Uterus (tissue), 4 donors: ENCODE measurements around the gene PRKCI. TPM values are rescaled to one million over a fixed set of nuclear protein-coding genes. Genes with fewer than 3 reads are reported as not detected.

ENCODE experiments used
- DNase-seq, 2 donors: peaks; one replicate each; pipeline ENCODE4 v3.0.0-alpha.2; 2019 to 2020
- H3K27ac ChIP-seq, 2 donors: fragments of 200-600 bp; sonication (generic); 1 replicate in 1 of 2; 2 replicates in 1 of 2; pipeline ENCODE4 v1.5.1; 2016 to 2018
- H3K27me3 ChIP-seq, 2 donors: fragments of 200-600 bp; sonication (generic); one replicate each; pipeline ENCODE4 v1.5.1; 2018 to 2019; ENCODE audit warnings: control low read depth in 1 of 2
- H3K36me3 ChIP-seq, 2 donors: fragments of 200-600 bp; sonication (generic); one replicate each; pipeline ENCODE4 v1.5.1; 2019; ENCODE audit warnings: control low read depth in 1 of 2
- H3K4me1 ChIP-seq, 2 donors: fragments of 200-600 bp; sonication (generic); one replicate each; pipeline ENCODE4 v1.5.1; 2018 to 2019; ENCODE audit warnings: control low read depth in 1 of 2
- H3K4me3 ChIP-seq, 2 donors: fragments of 200-600 bp; sonication (generic); 1 replicate in 1 of 2; 2 replicates in 1 of 2; pipeline ENCODE4 v1.5.1; 2018 to 2019; ENCODE audit warnings: mild to moderate bottlenecking in 1 of 2
- H3K9me3 ChIP-seq, 2 donors: fragments of 200-600 bp; sonication (generic); one replicate each; pipeline ENCODE4 v1.5.1; 2019; ENCODE audit warnings: control low read depth in 1 of 2
- CTCF ChIP-seq, 4 experiments: fragments of 200-600 bp in 2 of 4; fragments of 450-650 bp in 2 of 4; sonication (generic) in 2 of 4; IDR thresholded peaks; one replicate each; pipeline ENCODE4 v1.5.1; 2016 to 2019; ENCODE audit warnings: antibody characterized with exemption in 4 of 4, mild to moderate bottlenecking in 2 of 4, moderate library complexity in 1 of 4
- POLR2A ChIP-seq, 2 donors: fragments of 450-650 bp; IDR thresholded peaks; one replicate each; pipeline ENCODE4 v1.6.1; 2016; ENCODE audit warnings: antibody characterized with exemption in 2 of 2, mild to moderate bottlenecking in 1 of 2, moderate library complexity in 1 of 2
- intact Hi-C: fragments of 100-400 bp; cut with DNase I; formaldehyde crosslinking; loops from one replicate; pipeline ENCODE4 v1.15.1; 2023; ENCODE audit warnings: low total_unique reads
- total RNA-seq, 4 donors: library from RNA; depleted of rRNA in 3 of 4; stranded (reverse); fragments of >200 nt in 3 of 4; gene quantifications; one replicate each; pipeline versions ENCODE4 v1.1.0 to v1.2.4, GENCODE V29; 2014 to 2023
- donor health status: DM: yes; HTN: yes; CAD: no.

Gene PRKCI
- total RNA-seq, 4 donors from 2014 or later: 14.9 to 84.9 (median 40.6) TPM

GRCh38 chr3:170207717-170208116 lies 14.5 kb upstream of the PRKCI start:
- no peak for DNase-seq
- Histone ChIP-seq H3K27me3 (no peaks in the 10 kb centered on the region), H3K9me3 (no peaks in the 10 kb centered on the region), H3K4me3 (no peak overlapping the region), H3K36me3 (no peaks in the 10 kb centered on the region), H3K4me1 (no peaks in the 10 kb centered on the region), H3K27ac (no peak overlapping the region)
- intact Hi-C loops: no loop called here
- TF ChIP-seq CTCF (IDR thresholded peaks at IDR 0.05) (no peak), POLR2A (IDR thresholded peaks at IDR 0.05) (no peak)

- intact Hi-C loops: no loop called here
- no peaks in the 10 kb centered on the region for H3K36me3 ChIP-seq
- H3K9me3 ChIP-seq: no peaks in the 10 kb centered on the region
- no peaks in the 10 kb centered on the region for H3K4me1 ChIP-seq
- no peak overlapping the region for H3K27ac ChIP-seq
- no peak for DNase-seq
- H3K27me3 ChIP-seq: no peaks in the 10 kb centered on the region
- no peak overlapping the region for H3K4me3 ChIP-seq
- TF ChIP-seq POLR2A (IDR thresholded peaks at IDR 0.05) (no peak), CTCF (IDR thresholded peaks at IDR 0.05) (no peak)
Measured at GRCh38 chr3:170211668-170212067, 10.6 kb upstream of the PRKCI start.

GRCh38 chr3:170219850-170220249 lies 2.4 kb upstream of the PRKCI start:
- Histone ChIP-seq H3K4me3 (no peak overlapping the region), H3K36me3 (no peaks in the 10 kb centered on the region), H3K27me3 (no peaks in the 10 kb centered on the region), H3K4me1 (no peaks in the 10 kb centered on the region), H3K9me3 (no peaks in the 10 kb centered on the region), H3K27ac (no peak overlapping the region)
- TF ChIP-seq POLR2A (IDR thresholded peaks at IDR 0.05): no peak
- no peak for TF ChIP-seq CTCF (IDR thresholded peaks at IDR 0.05)
- intact Hi-C loops: no loop called here
- DNase-seq: no peak

GRCh38 chr3:170220871-170221270 lies 1.4 kb upstream of the PRKCI start:
- no peak overlapping the region for H3K4me3 ChIP-seq
- TF ChIP-seq POLR2A (IDR thresholded peaks at IDR 0.05) (no peak), CTCF (IDR thresholded peaks at IDR 0.05) (no peak)
- DNase-seq: no peak
- H3K4me1 ChIP-seq: no peaks in the 10 kb centered on the region
- H3K36me3 ChIP-seq: no peaks in the 10 kb centered on the region
- no peaks in the 10 kb centered on the region for H3K27me3 ChIP-seq
- no peaks in the 10 kb centered on the region for H3K9me3 ChIP-seq
- intact Hi-C loops: no loop called here
- H3K27ac ChIP-seq: no peak overlapping the region

- peak overlapping the region; percentile 83 to 97 for H3K4me3 ChIP-seq
- H3K4me1 ChIP-seq: peaks cover 0 to 4% of the 10 kb centered on the region in 2 donors
- no peak for TF ChIP-seq POLR2A (IDR thresholded peaks at IDR 0.05)
- TF ChIP-seq CTCF (IDR thresholded peaks at IDR 0.05): peak in 1 of 4 experiments; percentile 8
- intact Hi-C loops: no loop called here
- H3K27ac ChIP-seq: peak overlapping the region; percentile 84 to 92
- H3K36me3 ChIP-seq: no peaks in the 10 kb centered on the region
- peak in 1 of 2 donors; percentile 45 for DNase-seq
- H3K9me3 ChIP-seq: no peaks in the 10 kb centered on the region
- H3K27me3 ChIP-seq: no peaks in the 10 kb centered on the region
Measured at GRCh38 chr3:170222647-170223541, 670 bp downstream of the PRKCI start.
